ENCODE results near the gene KCNMB2. TPM values are rescaled to one million over a fixed set of nuclear protein-coding genes. Genes with fewer than 3 reads are reported as not detected.

Gene KCNMB2
- polyA plus RNA-seq, 2 of the 4 experiments (the other 2 are of a cell fraction), result not detected

- Histone ChIP-seq H3K27ac (no peak overlapping the region), H3K4me1 (no peaks in the 10 kb centered on the region), H3K4me2 (no peak overlapping the region), H3K9me3 (no peaks in the 10 kb centered on the region), H3K4me3 (no peak overlapping the region)
- TF ChIP-seq CBX8 (IDR thresholded peaks at IDR 0.05) (no peak), EHMT2 (IDR thresholded peaks at IDR 0.05; ENCODE audit: low read depth) (no peak)
- FAIRE-seq (no peak), ATAC-seq (no peak), DNase-seq (ENCODE audit: low read depth in 1 of 2, low spot score in 1 of 2) (no peak)
- 21% methylated on average over 3 of the region's 3 CpGs for WGBS (ENCODE audit: missing lambda C conversion rate)
- CTCF ChIA-PET, result interaction anchor here (1.5 kb wide), 1 partner anchor 9 kb away, joined by 4 read pairs; no protein-coding TSS in a partner anchor
- POLR2A ChIA-PET, result no interaction called here
Observed at GRCh38 chr3:178802259-178802658, 266.0 kb downstream of the KCNMB2 start.

DNA sequence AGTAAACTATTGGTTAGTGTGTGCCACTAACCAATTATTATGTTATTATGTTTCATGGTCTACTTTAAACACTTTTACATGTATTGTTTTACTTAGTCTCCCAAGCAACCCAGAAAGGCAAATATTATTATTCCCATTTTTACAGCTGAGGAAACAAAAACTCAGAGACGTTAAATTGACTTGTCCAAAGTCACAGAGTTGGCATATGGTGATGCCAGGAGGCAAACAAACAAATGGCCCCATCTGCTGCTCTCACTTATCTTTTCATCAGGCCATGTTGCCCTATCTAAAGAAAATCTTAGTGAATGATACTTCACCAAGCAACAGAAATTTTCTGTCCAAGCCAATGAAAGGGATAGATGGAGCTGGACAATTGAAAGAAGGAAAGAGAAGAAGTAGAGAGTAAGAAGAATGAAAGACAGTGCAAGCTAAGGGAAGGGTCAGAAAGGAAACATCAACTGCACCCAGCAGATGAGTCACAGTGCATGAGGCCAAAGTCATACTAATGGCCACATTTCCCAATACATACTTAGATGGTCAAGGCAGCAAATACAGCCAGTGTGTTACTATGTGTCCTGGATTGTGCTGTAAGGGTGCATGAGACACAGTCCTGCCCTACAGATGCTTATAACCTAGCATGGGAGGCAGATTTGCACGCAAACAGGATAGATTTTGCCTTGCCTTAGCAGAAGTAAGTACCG lies 266.9 kb downstream of the KCNMB2 start:
- POLR2A ChIA-PET, result no interaction called here
- no peak for FAIRE-seq
- ATAC-seq, result no peak

GRCh38 chr3:178804606-178805005 lies 268.4 kb downstream of the KCNMB2 start:
- no peak for FAIRE-seq

More for the DNA sequence above, 266.9 kb downstream of the KCNMB2 start:
- Histone ChIP-seq H3K4me2 (no peak overlapping the region), H3K4me1 (no peaks in the 10 kb centered on the region), H3K27ac (no peak overlapping the region), H3K4me3 (no peak overlapping the region), H3K9me3 (no peaks in the 10 kb centered on the region)
- 25% methylated on average over 3 of the region's 3 CpGs for WGBS (ENCODE audit: missing lambda C conversion rate)
- no peak for DNase-seq (ENCODE audit: low read depth in 1 of 2, low spot score in 1 of 2)
- CTCF ChIA-PET, result no interaction called here
- TF ChIP-seq JUN (IDR thresholded peaks at IDR 0.05) (no peak), MAZ (IDR thresholded peaks at IDR 0.05; ENCODE audit: borderline replicate concordance, low read depth, low read length) (no peak), MAFK (IDR thresholded peaks at IDR 0.05; ENCODE audit: partially characterized antibody) (no peak), ZNF302 (CRISPR knock-in tag; IDR thresholded peaks at IDR 0.05) (no peak), FOXS1 (CRISPR knock-in tag; IDR thresholded peaks at IDR 0.05) (no peak), TP53 (CRISPR knock-in tag; IDR thresholded peaks at IDR 0.05) (no peak), SREBF2 (IDR thresholded peaks at IDR 0.05) (no peak), JUNB (IDR thresholded peaks at IDR 0.05) (no peak), BHLHE40 (IDR thresholded peaks at IDR 0.05; ENCODE audit: low read depth, low read length) (no peak), FOSB (CRISPR knock-in tag; IDR thresholded peaks at IDR 0.05) (no peak), RARB (CRISPR knock-in tag; IDR thresholded peaks at IDR 0.05) (no peak), MYC (IDR thresholded peaks at IDR 0.05; ENCODE audit: borderline replicate concordance, low read length) (no peak), EHF (CRISPR knock-in tag; IDR thresholded peaks at IDR 0.05) (no peak), E2F6 (IDR thresholded peaks at IDR 0.05; ENCODE audit: borderline replicate concordance, low read depth) (no peak)

More at GRCh38 chr3:178804606-178805005, 268.4 kb downstream of the KCNMB2 start:
- no peak overlapping the region for H3K27ac ChIP-seq
- H3K4me2 ChIP-seq, result no peak overlapping the region
- DNase-seq (ENCODE audit: low read depth in 1 of 2, low spot score in 1 of 2) (no peak), ATAC-seq (no peak)
- TF ChIP-seq HMGXB4 (CRISPR knock-in tag; IDR thresholded peaks at IDR 0.05; ENCODE audit: borderline replicate concordance) (no peak), ZC3H11A (IDR thresholded peaks at IDR 0.05) (no peak), NR3C1 (IDR thresholded peaks at IDR 0.05) (no peak), RARB (CRISPR knock-in tag; IDR thresholded peaks at IDR 0.05) (no peak), ESRRA (IDR thresholded peaks at IDR 0.05; ENCODE audit: borderline replicate concordance, low read length) (no peak), HEYL (CRISPR knock-in tag; IDR thresholded peaks at IDR 0.05) (no peak), CHD2 (IDR thresholded peaks at IDR 0.05; ENCODE audit: low read length, partially characterized antibody) (no peak), MAFK (IDR thresholded peaks at IDR 0.05; ENCODE audit: partially characterized antibody) (no peak)
- TF ChIP-seq, protein P1, sequence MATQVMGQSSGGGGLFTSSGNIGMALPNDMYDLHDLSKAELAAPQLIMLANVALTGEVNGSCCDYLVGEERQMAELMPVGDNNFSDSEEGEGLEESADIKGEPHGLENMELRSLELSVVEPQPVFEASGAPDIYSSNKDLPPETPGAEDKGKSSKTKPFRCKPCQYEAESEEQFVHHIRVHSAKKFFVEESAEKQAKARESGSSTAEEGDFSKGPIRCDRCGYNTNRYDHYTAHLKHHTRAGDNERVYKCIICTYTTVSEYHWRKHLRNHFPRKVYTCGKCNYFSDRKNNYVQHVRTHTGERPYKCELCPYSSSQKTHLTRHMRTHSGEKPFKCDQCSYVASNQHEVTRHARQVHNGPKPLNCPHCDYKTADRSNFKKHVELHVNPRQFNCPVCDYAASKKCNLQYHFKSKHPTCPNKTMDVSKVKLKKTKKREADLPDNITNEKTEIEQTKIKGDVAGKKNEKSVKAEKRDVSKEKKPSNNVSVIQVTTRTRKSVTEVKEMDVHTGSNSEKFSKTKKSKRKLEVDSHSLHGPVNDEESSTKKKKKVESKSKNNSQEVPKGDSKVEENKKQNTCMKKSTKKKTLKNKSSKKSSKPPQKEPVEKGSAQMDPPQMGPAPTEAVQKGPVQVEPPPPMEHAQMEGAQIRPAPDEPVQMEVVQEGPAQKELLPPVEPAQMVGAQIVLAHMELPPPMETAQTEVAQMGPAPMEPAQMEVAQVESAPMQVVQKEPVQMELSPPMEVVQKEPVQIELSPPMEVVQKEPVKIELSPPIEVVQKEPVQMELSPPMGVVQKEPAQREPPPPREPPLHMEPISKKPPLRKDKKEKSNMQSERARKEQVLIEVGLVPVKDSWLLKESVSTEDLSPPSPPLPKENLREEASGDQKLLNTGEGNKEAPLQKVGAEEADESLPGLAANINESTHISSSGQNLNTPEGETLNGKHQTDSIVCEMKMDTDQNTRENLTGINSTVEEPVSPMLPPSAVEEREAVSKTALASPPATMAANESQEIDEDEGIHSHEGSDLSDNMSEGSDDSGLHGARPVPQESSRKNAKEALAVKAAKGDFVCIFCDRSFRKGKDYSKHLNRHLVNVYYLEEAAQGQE (IDR thresholded peaks at IDR 0.05), result no peak
- TF ChIP-seq, protein P2, sequence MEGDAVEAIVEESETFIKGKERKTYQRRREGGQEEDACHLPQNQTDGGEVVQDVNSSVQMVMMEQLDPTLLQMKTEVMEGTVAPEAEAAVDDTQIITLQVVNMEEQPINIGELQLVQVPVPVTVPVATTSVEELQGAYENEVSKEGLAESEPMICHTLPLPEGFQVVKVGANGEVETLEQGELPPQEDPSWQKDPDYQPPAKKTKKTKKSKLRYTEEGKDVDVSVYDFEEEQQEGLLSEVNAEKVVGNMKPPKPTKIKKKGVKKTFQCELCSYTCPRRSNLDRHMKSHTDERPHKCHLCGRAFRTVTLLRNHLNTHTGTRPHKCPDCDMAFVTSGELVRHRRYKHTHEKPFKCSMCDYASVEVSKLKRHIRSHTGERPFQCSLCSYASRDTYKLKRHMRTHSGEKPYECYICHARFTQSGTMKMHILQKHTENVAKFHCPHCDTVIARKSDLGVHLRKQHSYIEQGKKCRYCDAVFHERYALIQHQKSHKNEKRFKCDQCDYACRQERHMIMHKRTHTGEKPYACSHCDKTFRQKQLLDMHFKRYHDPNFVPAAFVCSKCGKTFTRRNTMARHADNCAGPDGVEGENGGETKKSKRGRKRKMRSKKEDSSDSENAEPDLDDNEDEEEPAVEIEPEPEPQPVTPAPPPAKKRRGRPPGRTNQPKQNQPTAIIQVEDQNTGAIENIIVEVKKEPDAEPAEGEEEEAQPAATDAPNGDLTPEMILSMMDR (IDR thresholded peaks at IDR 0.05), result no peak
- TF ChIP-seq, protein P3, sequence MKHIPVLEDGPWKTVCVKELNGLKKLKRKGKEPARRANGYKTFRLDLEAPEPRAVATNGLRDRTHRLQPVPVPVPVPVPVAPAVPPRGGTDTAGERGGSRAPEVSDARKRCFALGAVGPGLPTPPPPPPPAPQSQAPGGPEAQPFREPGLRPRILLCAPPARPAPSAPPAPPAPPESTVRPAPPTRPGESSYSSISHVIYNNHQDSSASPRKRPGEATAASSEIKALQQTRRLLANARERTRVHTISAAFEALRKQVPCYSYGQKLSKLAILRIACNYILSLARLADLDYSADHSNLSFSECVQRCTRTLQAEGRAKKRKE (CRISPR knock-in tag; IDR thresholded peaks at IDR 0.05; ENCODE audit: low read depth), result no peak
- ChIA-PET POLR2A (no interaction called here), CTCF (no interaction called here)
- no peaks in the 10 kb centered on the region for H3K9me3 ChIP-seq
- no peaks in the 10 kb centered on the region for H3K4me1 ChIP-seq
- no peak overlapping the region for H3K4me3 ChIP-seq

All from A549 (cell line).